Stimulated activated CD8-positive, alpha-beta memory T cell treated with anti-CD3 and anti-CD28 coated beads, Interleukin-15, amount 100 ng/mL, for 24 hours (primary cell): Measurements from ENCODE around the gene USP17L24.
"Not testable (repeated sequence)": the region's sequence is repeated elsewhere in the genome, so short reads cannot be mapped to it uniquely, and the experiment has no call there.

Experiments
- DNase-seq: peaks from one replicate; pipeline ENCODE4 v3.0.0-alpha.2; 2020; ENCODE audit warnings: low read depth

USP17L24 gene, protein sequence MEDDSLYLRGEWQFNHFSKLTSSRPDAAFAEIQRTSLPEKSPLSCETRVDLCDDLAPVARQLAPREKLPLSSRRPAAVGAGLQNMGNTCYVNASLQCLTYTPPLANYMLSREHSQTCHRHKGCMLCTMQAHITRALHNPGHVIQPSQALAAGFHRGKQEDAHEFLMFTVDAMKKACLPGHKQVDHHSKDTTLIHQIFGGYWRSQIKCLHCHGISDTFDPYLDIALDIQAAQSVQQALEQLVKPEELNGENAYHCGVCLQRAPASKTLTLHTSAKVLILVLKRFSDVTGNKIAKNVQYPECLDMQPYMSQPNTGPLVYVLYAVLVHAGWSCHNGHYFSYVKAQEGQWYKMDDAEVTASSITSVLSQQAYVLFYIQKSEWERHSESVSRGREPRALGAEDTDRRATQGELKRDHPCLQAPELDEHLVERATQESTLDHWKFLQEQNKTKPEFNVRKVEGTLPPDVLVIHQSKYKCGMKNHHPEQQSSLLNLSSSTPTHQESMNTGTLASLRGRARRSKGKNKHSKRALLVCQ

GRCh38 chr4:9324865-9325264 is at the start of gene USP17L24:
Gene USP17L24 (plus strand): TSS chr4:9325165. CDS start chr4:9325165, 0 bp downstream.
- not testable (repeated sequence) for DNase-seq

GRCh38 chr4:9324191-9324590 is 774 bp upstream of the USP17L24 start:
- DNase-seq: not testable (repeated sequence)

DNA sequence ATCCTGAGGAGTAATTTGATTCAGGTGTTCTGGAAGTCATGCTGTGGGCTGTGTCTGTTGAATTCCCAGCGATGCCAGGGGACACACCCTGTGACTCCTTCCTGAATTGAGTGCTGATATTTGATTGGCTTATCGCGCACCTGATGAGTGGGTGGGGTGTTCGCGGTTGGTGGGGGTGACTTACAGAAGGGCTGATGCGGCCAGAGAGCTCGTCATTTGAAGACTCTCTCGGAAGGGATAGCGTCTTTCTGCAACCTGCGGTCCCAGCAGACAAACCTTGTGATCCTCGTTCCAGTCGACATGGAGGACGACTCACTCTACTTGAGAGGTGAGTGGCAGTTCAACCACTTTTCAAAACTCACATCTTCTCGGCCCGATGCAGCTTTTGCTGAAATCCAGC is 4.6 kb downstream of the USP17L24 start, which contains the start of gene USP17L25:
TSS of gene USP17L25 (plus strand) at position 301 of the 400 bp plus-strand sequence. CDS start at position 301, 0 bp downstream.
- not testable (repeated sequence) for DNase-seq

- not testable (repeated sequence) for DNase-seq
Measured at GRCh38 chr4:9334358-9334757, 9.4 kb downstream of the USP17L24 start, which contains the start of gene USP17L26. Gene USP17L26 (plus strand): TSS chr4:9334658. CDS start chr4:9334658, 0 bp downstream.

GRCh38 chr4:9339103-9339502 is 14.1 kb downstream of the USP17L24 start, which contains the start of gene USP17L5:
Gene USP17L5 (plus strand): TSS chr4:9339403. CDS start chr4:9339403, 0 bp downstream.
- not testable (repeated sequence) for DNase-seq

DNA sequence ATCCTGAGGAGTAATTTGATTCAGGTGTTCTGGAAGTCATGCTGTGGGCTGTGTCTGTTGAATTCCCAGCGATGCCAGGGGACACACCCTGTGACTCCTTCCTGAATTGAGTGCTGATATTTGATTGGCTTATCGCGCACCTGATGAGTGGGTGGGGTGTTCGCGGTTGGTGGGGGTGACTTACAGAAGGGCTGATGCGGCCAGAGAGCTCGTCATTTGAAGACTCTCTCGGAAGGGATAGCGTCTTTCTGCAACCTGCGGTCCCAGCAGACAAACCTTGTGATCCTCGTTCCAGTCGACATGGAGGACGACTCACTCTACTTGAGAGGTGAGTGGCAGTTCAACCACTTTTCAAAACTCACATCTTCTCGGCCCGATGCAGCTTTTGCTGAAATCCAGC is 18.9 kb downstream of the USP17L24 start, which contains the start of gene USP17L27:
TSS of gene USP17L27 (plus strand) at position 301 of the 400 bp plus-strand sequence. CDS start at position 301, 0 bp downstream.
- not testable (repeated sequence) for DNase-seq

GRCh38 chr4:9348593-9348992 is 23.6 kb downstream of the USP17L24 start, which contains the start of gene USP17L28:
Gene USP17L28 (plus strand): TSS chr4:9348893. CDS start chr4:9348893, 0 bp downstream.
- DNase-seq: not testable (repeated sequence)

DNA sequence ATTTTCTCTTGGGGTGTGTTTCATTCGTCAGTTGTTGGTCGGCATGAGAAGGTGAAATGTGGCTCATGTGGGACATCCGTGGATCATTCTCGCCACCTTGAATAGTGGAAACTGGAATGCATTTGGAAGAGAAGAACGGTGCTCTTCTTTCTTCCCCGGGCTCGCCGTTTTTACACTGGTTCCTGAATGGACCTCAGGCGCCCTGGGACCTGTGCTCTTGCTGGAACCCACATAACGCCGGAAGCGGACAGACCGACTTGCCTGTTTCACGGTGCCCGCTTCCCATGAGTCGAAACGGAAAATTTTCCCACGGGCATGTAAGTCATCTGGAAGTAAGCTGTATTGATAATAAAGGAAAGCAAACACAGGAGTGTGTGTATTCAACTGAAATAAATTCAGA is 25.9 kb downstream of the USP17L24 start:
- not testable (repeated sequence) for DNase-seq

DNA sequence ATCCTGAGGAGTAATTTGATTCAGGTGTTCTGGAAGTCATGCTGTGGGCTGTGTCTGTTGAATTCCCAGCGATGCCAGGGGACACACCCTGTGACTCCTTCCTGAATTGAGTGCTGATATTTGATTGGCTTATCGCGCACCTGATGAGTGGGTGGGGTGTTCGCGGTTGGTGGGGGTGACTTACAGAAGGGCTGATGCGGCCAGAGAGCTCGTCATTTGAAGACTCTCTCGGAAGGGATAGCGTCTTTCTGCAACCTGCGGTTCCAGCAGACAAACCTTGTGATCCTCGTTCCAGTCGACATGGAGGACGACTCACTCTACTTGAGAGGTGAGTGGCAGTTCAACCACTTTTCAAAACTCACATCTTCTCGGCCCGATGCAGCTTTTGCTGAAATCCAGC is 28.4 kb downstream of the USP17L24 start, which contains the start of gene USP17L29:
TSS of gene USP17L29 (plus strand) at position 301 of the 400 bp plus-strand sequence. CDS start at position 301, 0 bp downstream.
- not testable (repeated sequence) for DNase-seq

- not testable (repeated sequence) for DNase-seq
Measured at GRCh38 chr4:9362829-9363228, 37.9 kb downstream of the USP17L24 start, which contains the start of gene USP17L30. Gene USP17L30 (plus strand): TSS chr4:9363129. CDS start chr4:9363129, 0 bp downstream.
